ENCODE results near the gene NPAS3. TPM values are rescaled to one million over a fixed set of nuclear protein-coding genes. Genes with fewer than 3 reads are reported as not detected.

NPAS3 gene
- total and polyA plus RNA-seq, 2 of the 13 experiments (the other 11 are each of a cell fraction or from before 2014, with no cell fraction given): not detected

- TF ChIP-seq NR2F1 (CRISPR knock-in tag; IDR thresholded peaks at IDR 0.05) (no peak), IRF9 (CRISPR knock-in tag; IDR thresholded peaks at IDR 0.05; ENCODE audit: borderline replicate concordance) (no peak), E2F2 (CRISPR knock-in tag; IDR thresholded peaks at IDR 0.05; ENCODE audit: borderline replicate concordance) (no peak), RFXAP (CRISPR knock-in tag; IDR thresholded peaks at IDR 0.05; ENCODE audit: borderline replicate concordance) (no peak), POLR2AphosphoS2 (IDR thresholded peaks at IDR 0.05; ENCODE audit: low read depth, low read length) (no peak), ZNF362 (CRISPR knock-in tag; IDR thresholded peaks at IDR 0.05; ENCODE audit: borderline replicate concordance) (no peak), REPIN1 (CRISPR knock-in tag; IDR thresholded peaks at IDR 0.05; ENCODE audit: borderline replicate concordance, low read depth) (no peak), ZNF543 (CRISPR knock-in tag; IDR thresholded peaks at IDR 0.05) (no peak), FOXM1 (CRISPR knock-in tag; IDR thresholded peaks at IDR 0.05) (no peak), BORCS8-MEF2B (CRISPR knock-in tag; IDR thresholded peaks at IDR 0.05) (no peak), SMC3 (IDR thresholded peaks at IDR 0.05; ENCODE audit: low read length) (0 out of 2 replicates have a peak, but pooled peaks have one; percentile 8), TCF12 (IDR thresholded peaks at IDR 0.05) (no peak), TCF12 (CRISPR knock-in tag; IDR thresholded peaks at IDR 0.05) (no peak), SNRNP70 (IDR thresholded peaks at IDR 0.05; ENCODE audit: low read depth, low read length) (no peak)
- TF ChIP-seq, protein P1, sequence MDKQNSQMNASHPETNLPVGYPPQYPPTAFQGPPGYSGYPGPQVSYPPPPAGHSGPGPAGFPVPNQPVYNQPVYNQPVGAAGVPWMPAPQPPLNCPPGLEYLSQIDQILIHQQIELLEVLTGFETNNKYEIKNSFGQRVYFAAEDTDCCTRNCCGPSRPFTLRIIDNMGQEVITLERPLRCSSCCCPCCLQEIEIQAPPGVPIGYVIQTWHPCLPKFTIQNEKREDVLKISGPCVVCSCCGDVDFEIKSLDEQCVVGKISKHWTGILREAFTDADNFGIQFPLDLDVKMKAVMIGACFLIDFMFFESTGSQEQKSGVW (CRISPR knock-in tag; IDR thresholded peaks at IDR 0.05; ENCODE audit: borderline replicate concordance): no peak
- TF ChIP-seq, protein P2, sequence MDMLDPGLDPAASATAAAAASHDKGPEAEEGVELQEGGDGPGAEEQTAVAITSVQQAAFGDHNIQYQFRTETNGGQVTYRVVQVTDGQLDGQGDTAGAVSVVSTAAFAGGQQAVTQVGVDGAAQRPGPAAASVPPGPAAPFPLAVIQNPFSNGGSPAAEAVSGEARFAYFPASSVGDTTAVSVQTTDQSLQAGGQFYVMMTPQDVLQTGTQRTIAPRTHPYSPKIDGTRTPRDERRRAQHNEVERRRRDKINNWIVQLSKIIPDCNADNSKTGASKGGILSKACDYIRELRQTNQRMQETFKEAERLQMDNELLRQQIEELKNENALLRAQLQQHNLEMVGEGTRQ (IDR thresholded peaks at IDR 0.05; ENCODE audit: low read depth, low read length): peak; percentile 77
- TF ChIP-seq, protein P2 (CRISPR knock-in tag; IDR thresholded peaks at IDR 0.05; ENCODE audit: borderline replicate concordance): peak; percentile 86; the same call in 1 of the 2 replicates
- TF ChIP-seq, protein P3, sequence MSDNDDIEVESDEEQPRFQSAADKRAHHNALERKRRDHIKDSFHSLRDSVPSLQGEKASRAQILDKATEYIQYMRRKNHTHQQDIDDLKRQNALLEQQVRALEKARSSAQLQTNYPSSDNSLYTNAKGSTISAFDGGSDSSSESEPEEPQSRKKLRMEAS (IDR thresholded peaks at IDR 0.05): peak; percentile 19; the same call in 1 of the 2 replicates
Measured at GRCh38 chr14:33676135-33676566, 737.5 kb downstream of the NPAS3 start (continued).

Data from HepG2 (cell line).